HL-60 (cell line): Measurements from ENCODE around the gene RTN3.

ENCODE experiments used
- CTCF ChIP-seq: IDR thresholded peaks from one replicate; pipeline ENCODE4 v1.5.1; 2011; ENCODE audit warnings: low read length, control low read depth, inconsistent platforms; ENCODE audit not compliant: insufficient read depth
- GABPA ChIP-seq: IDR thresholded peaks from 2 replicates; pipeline ENCODE4 v1.6.1; 2012; ENCODE audit warnings: low read depth
- POLR2AphosphoS5 ChIP-seq: IDR thresholded peaks from 2 replicates; pipeline ENCODE4 v1.6.1; 2012; ENCODE audit warnings: low read depth
- REST ChIP-seq: IDR thresholded peaks from 2 replicates; pipeline ENCODE4 v1.6.1; 2012; ENCODE audit warnings: low read depth; ENCODE audit not compliant: insufficient replicate concordance
- SPI1 ChIP-seq: IDR thresholded peaks from 2 replicates; pipeline ENCODE4 v1.6.1; 2012; ENCODE audit warnings: low read depth, mild to moderate bottlenecking, borderline replicate concordance

GRCh38 chr11:63770763-63771162 lies 89.5 kb downstream of the RTN3 start:
- TF ChIP-seq CTCF, result no peak
- TF ChIP-seq POLR2AphosphoS5, result no peak
- TF ChIP-seq REST, result no peak
- no peak for TF ChIP-seq GABPA
- TF ChIP-seq SPI1, result no peak
